GM23338 (cell line): ENCODE measurements around the gene ALKBH8.
"Not testable (repeated sequence)": the region's sequence is repeated elsewhere in the genome, so short reads cannot be mapped to it uniquely, and the experiment has no call there.

Experiments used
- CREB1 ChIP-seq: fragments of 250-450 bp; sonication (Bioruptor Pico); IDR thresholded peaks from 2 replicates; pipeline ENCODE4 v1.5.0; 2020; ENCODE audit warnings: low read depth, mild to moderate bottlenecking, moderate library complexity
- CTCF ChIP-seq, 2 experiments: fragments of 200-600 bp in 1 of 2; sonication (generic) in 1 of 2; conservative IDR thresholded peaks; 2 replicates each; pipeline versions ENCODE4 v1.5.1 to v1.6.1; 2016 to 2017; ENCODE audit warnings: antibody characterized with exemption in 2 of 2, low read depth in 2 of 2, mild to moderate bottlenecking in 2 of 2, moderate library complexity in 1 of 2
- ETS1 ChIP-seq: IDR thresholded peaks from 2 replicates; pipeline ENCODE4 v1.6.1; 2016; ENCODE audit warnings: antibody characterized with exemption
- EZH2 ChIP-seq: fragments of 200-600 bp; sonication (generic); IDR thresholded peaks from one replicate; pipeline ENCODE4 v1.8.0; 2017; ENCODE audit warnings: antibody characterized with exemption, mild to moderate bottlenecking, low read depth; ENCODE audit not compliant: unreplicated experiment
- EZH2phosphoT487 ChIP-seq: fragments of 200-600 bp; sonication (generic); IDR thresholded peaks from one replicate; pipeline ENCODE4 v1.8.1; 2018; ENCODE audit warnings: antibody characterized with exemption; ENCODE audit not compliant: unreplicated experiment
- JUNB ChIP-seq: IDR thresholded peaks from one replicate; pipeline ENCODE4 v1.6.1; 2016; ENCODE audit warnings: antibody characterized with exemption; ENCODE audit not compliant: unreplicated experiment
- NANOG ChIP-seq: IDR thresholded peaks from 2 replicates; pipeline ENCODE4 v1.6.1; 2016; ENCODE audit warnings: antibody characterized with exemption, borderline replicate concordance
- POLR2AphosphoS5 ChIP-seq: IDR thresholded peaks from 2 replicates; pipeline ENCODE4 v1.6.1; 2016; ENCODE audit warnings: antibody characterized with exemption, low read depth
- REST ChIP-seq: IDR thresholded peaks from one replicate; pipeline ENCODE4 v1.6.1; 2018; ENCODE audit warnings: antibody characterized with exemption; ENCODE audit not compliant: unreplicated experiment
- STAT1 ChIP-seq: IDR thresholded peaks from one replicate; pipeline ENCODE4 v1.6.1; 2016; ENCODE audit warnings: antibody characterized with exemption; ENCODE audit not compliant: unreplicated experiment
- ZNF114 ChIP-seq: fragments of 250-450 bp; sonication (Bioruptor Pico); IDR thresholded peaks from 2 replicates; pipeline ENCODE4 v1.5.0; 2020; ENCODE audit warnings: mild to moderate bottlenecking, moderate library complexity
- ZNF331 ChIP-seq: fragments of 250-450 bp; sonication (Bioruptor Pico); IDR thresholded peaks from 2 replicates; pipeline ENCODE4 v1.5.0; 2020; ENCODE audit warnings: low read depth, mild to moderate bottlenecking, moderate library complexity

DNA sequence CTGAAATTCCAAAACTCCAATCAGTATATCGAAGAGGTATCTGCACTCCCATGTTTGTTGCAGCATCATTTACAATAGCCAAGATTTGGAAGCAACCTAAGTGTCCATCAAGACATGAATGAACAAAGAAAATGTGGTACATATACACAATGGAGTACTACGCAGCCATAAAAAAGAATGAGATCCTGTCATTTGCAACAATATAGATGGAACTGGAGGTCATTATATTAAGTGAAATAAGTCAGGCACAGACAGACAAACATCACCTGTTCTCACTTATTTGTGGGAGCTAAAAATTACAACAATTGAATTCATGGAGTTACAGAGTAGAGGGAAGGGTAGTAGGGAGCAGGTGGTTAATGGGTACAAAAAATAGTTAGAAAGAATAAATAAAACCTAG is 13.6 kb upstream of the ALKBH8 start:
- TF ChIP-seq CTCF (conservative IDR thresholded peaks at IDR 0.05; ENCODE audit: low read depth in 2 of 2); ZNF114 (CRISPR knock-in tag); POLR2AphosphoS5; CREB1 (CRISPR knock-in tag); EZH2; REST; ETS1; JUNB; EZH2phosphoT487; STAT1; NANOG; ZNF331: not testable (repeated sequence)
